ENCODE results near the gene CAMSAP2.

CAMSAP2 gene

GRCh38 chr1:200818248-200818647 is 79.6 kb downstream of the CAMSAP2 start:
- Histone ChIP-seq H3F3A (ENCODE audit: low read depth) (no peaks in the 10 kb centered on the region; the same call in 1 of the 2 replicates), H3K9ac (ENCODE audit: low read depth, low read length, poor library complexity, severe bottlenecking) (no peak overlapping the region), H3K4me3 (ENCODE audit: low read length, poor library complexity, severe bottlenecking) (no peak overlapping the region), H3K79me2 (ENCODE audit: insufficient read depth, low read length) (no peaks in the 10 kb centered on the region), H3K4me1 (ENCODE audit: insufficient read depth, low read length, poor library complexity, severe bottlenecking) (no peaks in the 10 kb centered on the region), H3K9me3 (ENCODE audit: insufficient read depth, low read depth, low read length) (no peaks in the 10 kb centered on the region), H3K36me3 (ENCODE audit: insufficient read depth, low read length) (no peaks in the 10 kb centered on the region), H3K27me3 (ENCODE audit: insufficient read depth, low read length, poor library complexity, severe bottlenecking) (no peaks in the 10 kb centered on the region), H3K9me2 (replicated peaks; ENCODE audit: low read depth, low read length) (no peaks in the 10 kb centered on the region), H3K4me2 (ENCODE audit: low read depth, low read length, poor library complexity, severe bottlenecking) (no peak overlapping the region), H4K20me1 (ENCODE audit: insufficient read depth, low read length, poor library complexity, severe bottlenecking) (no peaks in the 10 kb centered on the region), H2AFZ (ENCODE audit: low read length) (no peak overlapping the region)
- TF ChIP-seq EZH2phosphoT487 (IDR thresholded peaks at IDR 0.05; ENCODE audit: borderline replicate concordance) = no peak
- TF ChIP-seq CTCF (conservative IDR thresholded peaks at IDR 0.05; ENCODE audit: low read length) = no peak

GRCh38 chr1:200819726-200820125 is 81.0 kb downstream of the CAMSAP2 start:
- no peaks in the 10 kb centered on the region for H3K4me1 ChIP-seq (ENCODE audit: insufficient read depth, low read length, poor library complexity, severe bottlenecking)
- no peaks in the 10 kb centered on the region; the same call in 1 of the 2 replicates for H3F3A ChIP-seq (ENCODE audit: low read depth)
- H3K9me2 ChIP-seq (replicated peaks; ENCODE audit: low read depth, low read length) = no peaks in the 10 kb centered on the region
- TF ChIP-seq EZH2phosphoT487 (IDR thresholded peaks at IDR 0.05; ENCODE audit: borderline replicate concordance) = no peak
- TF ChIP-seq CTCF (conservative IDR thresholded peaks at IDR 0.05; ENCODE audit: low read length) = no peak
- H3K9me3 ChIP-seq (ENCODE audit: insufficient read depth, low read depth, low read length) = no peaks in the 10 kb centered on the region
- H3K79me2 ChIP-seq (ENCODE audit: insufficient read depth, low read length) = no peaks in the 10 kb centered on the region
- no peak overlapping the region for H3K4me2 ChIP-seq (ENCODE audit: low read depth, low read length, poor library complexity, severe bottlenecking)
- no peaks in the 10 kb centered on the region for H4K20me1 ChIP-seq (ENCODE audit: insufficient read depth, low read length, poor library complexity, severe bottlenecking)
- no peak overlapping the region for H2AFZ ChIP-seq (ENCODE audit: low read length)
- no peak overlapping the region for H3K9ac ChIP-seq (ENCODE audit: low read depth, low read length, poor library complexity, severe bottlenecking)
- no peaks in the 10 kb centered on the region for H3K36me3 ChIP-seq (ENCODE audit: insufficient read depth, low read length)
- no peak overlapping the region for H3K4me3 ChIP-seq (ENCODE audit: low read length, poor library complexity, severe bottlenecking)
- H3K27me3 ChIP-seq (ENCODE audit: insufficient read depth, low read length, poor library complexity, severe bottlenecking) = no peaks in the 10 kb centered on the region

- no peaks in the 10 kb centered on the region for H3K36me3 ChIP-seq (ENCODE audit: insufficient read depth, low read length)
- no peaks in the 10 kb centered on the region for H3K79me2 ChIP-seq (ENCODE audit: insufficient read depth, low read length)
- no peaks in the 10 kb centered on the region for H3K9me3 ChIP-seq (ENCODE audit: insufficient read depth, low read depth, low read length)
- no peaks in the 10 kb centered on the region for H3K27me3 ChIP-seq (ENCODE audit: insufficient read depth, low read length, poor library complexity, severe bottlenecking)
- no peak overlapping the region for H2AFZ ChIP-seq (ENCODE audit: low read length)
- no peaks in the 10 kb centered on the region for H4K20me1 ChIP-seq (ENCODE audit: insufficient read depth, low read length, poor library complexity, severe bottlenecking)
- no peak overlapping the region for H3K9ac ChIP-seq (ENCODE audit: low read depth, low read length, poor library complexity, severe bottlenecking)
- H3K4me2 ChIP-seq (ENCODE audit: low read depth, low read length, poor library complexity, severe bottlenecking) = no peak overlapping the region
- no peak for TF ChIP-seq EZH2phosphoT487 (IDR thresholded peaks at IDR 0.05; ENCODE audit: borderline replicate concordance)
- no peak for TF ChIP-seq CTCF (conservative IDR thresholded peaks at IDR 0.05; ENCODE audit: low read length)
- H3K9me2 ChIP-seq (replicated peaks; ENCODE audit: low read depth, low read length) = no peaks in the 10 kb centered on the region
- peaks cover 6% of the 10 kb centered on the region for H3K4me1 ChIP-seq (ENCODE audit: insufficient read depth, low read length, poor library complexity, severe bottlenecking)
- no peaks in the 10 kb centered on the region for H3F3A ChIP-seq (ENCODE audit: low read depth)
- H3K4me3 ChIP-seq (ENCODE audit: low read length, poor library complexity, severe bottlenecking) = no peak overlapping the region
Measured at GRCh38 chr1:200831091-200831490, 92.4 kb downstream of the CAMSAP2 start.

Measured in Loucy (cell line).